Kidney (tissue), 14 donors: ENCODE results near the gene REXO4. TPM values are rescaled to one million over a fixed set of nuclear protein-coding genes. Genes with fewer than 3 reads are reported as not detected.

Experiments
- DNase-seq, 5 donors: peaks; one replicate each; pipeline ENCODE4 v3.0.0-alpha.2; 2013 to 2020
- FAIRE-seq: peaks from 2 replicates; lab custom pipeline; 2012; peaks lifted over from hg19 to GRCh38; lab: Jason Lieb, UNC
- H3K27ac ChIP-seq, 2 donors: one replicate each; pipeline ENCODE4 v1.7.0; 2013; ENCODE audit warnings: low read depth in 2 of 2, low read length in 2 of 2, inconsistent platforms in 1 of 2
- H3K27me3 ChIP-seq: one replicate; pipeline ENCODE4 v1.7.1; 2013; ENCODE audit warnings: low read length, inconsistent platforms; ENCODE audit not compliant: control insufficient read depth, insufficient read depth
- H3K36me3 ChIP-seq, 3 donors: one replicate each; pipeline versions ENCODE4 v1.7.0 to v1.7.1; 2013; ENCODE audit warnings: low read length in 3 of 3, control low read depth in 1 of 3, inconsistent platforms in 1 of 3; ENCODE audit not compliant: insufficient read depth in 3 of 3, control insufficient read depth in 2 of 3
- H3K4me1 ChIP-seq, 3 donors: one replicate each; pipeline versions ENCODE4 v1.7.0 to v1.7.1; 2013; ENCODE audit warnings: low read length in 3 of 3, inconsistent platforms in 1 of 3, low read depth in 1 of 3; ENCODE audit not compliant: control insufficient read depth in 2 of 3, insufficient read depth in 2 of 3
- H3K4me3 ChIP-seq, 3 donors: one replicate each; pipeline versions ENCODE4 v1.7.0 to v1.8.1; 2013; ENCODE audit warnings: low read length in 3 of 3, control low read depth in 1 of 3, inconsistent platforms in 1 of 3
- H3K9ac ChIP-seq, 3 donors: one replicate each; pipeline versions ENCODE4 v1.7.0 to v1.7.1; 2013; ENCODE audit warnings: low read length in 3 of 3, control low read depth in 1 of 3, inconsistent platforms in 1 of 3
- H3K9me3 ChIP-seq, 3 donors: one replicate each; pipeline versions ENCODE4 v1.7.0 to v1.7.1; 2013; ENCODE audit warnings: low read length in 3 of 3, control low read depth in 1 of 3, inconsistent platforms in 1 of 3; ENCODE audit not compliant: control insufficient read depth in 2 of 3, insufficient read depth in 1 of 3
- CTCF ChIP-seq: IDR thresholded peaks from 3 replicates; pipeline ENCODE4 v1.5.1; 2012; ENCODE audit warnings: mild to moderate bottlenecking, moderate library complexity, borderline replicate concordance; ENCODE audit not compliant: insufficient read depth; ENCODE audit errors: extremely low read depth
- intact Hi-C: fragments of 100-400 bp; cut with DNase I; formaldehyde crosslinking; loops from one replicate; pipeline ENCODE4 v1.11.1; 2022
- polyA plus RNA-seq: library from polyadenylated mRNA; stranded (reverse); fragments of 350-450 nt; fragmentation: Illumina TruSeq; extraction: RNeasy Lipid Tissue Mini Kit (QIAGEN cat#74804); gene quantifications from one replicate; pipeline ENCODE4 v1.2.3, GENCODE V29; 2014; ENCODE audit warnings: low read depth, low replicate concordance; ENCODE audit not compliant: insufficient read depth
- total RNA-seq: library from RNA; stranded (reverse); fragmentation: NEBNext Ultra II Directional; extraction: Animal tissue kit (Norgen Biotek cat#: 25700); gene quantifications from one replicate; pipeline ENCODE4 v1.2.1, GENCODE V29; 2021
- donor health status: control.
- donor health status: control.
- donor health status: control.
- donor health status: control.
- donor health status: control.
- donor health status: DM: yes; HTN: yes; CAD: no.
- donor health status: Normal renal cell carcinoma (clear cell type).

The REXO4 gene
- total and polyA plus RNA-seq, 2 donors from 2014 or later = 17.5 to 18.6 TPM

- H3K27ac ChIP-seq = no peak overlapping the region
- H3K4me3 ChIP-seq = peak overlapping the region in 2 of 3 donors; percentile 15 to 80
- FAIRE-seq = no peak
- H3K27me3 ChIP-seq = no peaks in the 10 kb centered on the region
- peak overlapping the region in 1 of 3 donors; percentile 65 for H3K9ac ChIP-seq
- intact Hi-C loops = no loop called here
- peak in 1 of 5 donors; percentile 73 for DNase-seq
- peaks cover 0 to 20% (median 6%) of the 10 kb centered on the region in 3 donors for H3K4me1 ChIP-seq
- no peaks in the 10 kb centered on the region for H3K9me3 ChIP-seq
- H3K36me3 ChIP-seq = peaks cover 0 to 3% (median 0%) of the 10 kb centered on the region in 3 donors
- TF ChIP-seq CTCF = no peak
Measured at GRCh38 chr9:133458643-133459312, 41.0 kb upstream of the REXO4 start.

- H3K4me1 ChIP-seq = peaks cover 0 to 18% (median 6%) of the 10 kb centered on the region in 3 donors
- no peak overlapping the region for H3K4me3 ChIP-seq
- H3K9me3 ChIP-seq = no peaks in the 10 kb centered on the region
- intact Hi-C loops = no loop called here
- H3K36me3 ChIP-seq = no peaks in the 10 kb centered on the region
- DNase-seq = no peak
- H3K27me3 ChIP-seq = no peaks in the 10 kb centered on the region
- TF ChIP-seq CTCF = no peak
- H3K27ac ChIP-seq = no peak overlapping the region
- no peak overlapping the region for H3K9ac ChIP-seq
- no peak for FAIRE-seq
Measured at GRCh38 chr9:133457748-133458147, 39.9 kb upstream of the REXO4 start.

- intact Hi-C loops = no loop called here
- no peak overlapping the region for H3K9ac ChIP-seq
- DNase-seq (peak in 2 of 5 donors; percentile 51 to 73), FAIRE-seq (no peak)
- no peak for TF ChIP-seq CTCF
- H3K27me3 ChIP-seq = no peaks in the 10 kb centered on the region
- H3K9me3 ChIP-seq = no peaks in the 10 kb centered on the region
- peaks cover 0 to 12% (median 6%) of the 10 kb centered on the region in 3 donors for H3K4me1 ChIP-seq
- H3K27ac ChIP-seq = no peak overlapping the region
- no peaks in the 10 kb centered on the region for H3K36me3 ChIP-seq
- H3K4me3 ChIP-seq = no peak overlapping the region
Measured at GRCh38 chr9:133457233-133457632, 39.4 kb upstream of the REXO4 start.

- Histone ChIP-seq H3K9me3 (no peaks in the 10 kb centered on the region), H3K27ac (no peak overlapping the region), H3K9ac (no peak overlapping the region), H3K4me3 (no peak overlapping the region), H3K4me1 (peaks cover 0 to 8% (median 6%) of the 10 kb centered on the region in 3 donors), H3K36me3 (no peaks in the 10 kb centered on the region), H3K27me3 (no peaks in the 10 kb centered on the region)
- peak in 1 of 5 donors; percentile 61 for DNase-seq
- TF ChIP-seq CTCF = no peak
- FAIRE-seq = no peak
- intact Hi-C loops = no loop called here
Measured at GRCh38 chr9:133456409-133456808, 38.6 kb upstream of the REXO4 start.
